Uterus (tissue), 4 donors: ENCODE measurements around the gene LTBP1. TPM values are rescaled to one million over a fixed set of nuclear protein-coding genes. Genes with fewer than 3 reads are reported as not detected.
"Not testable (repeated sequence)": the region's sequence is repeated elsewhere in the genome, so short reads cannot be mapped to it uniquely, and the experiment has no call there.

ENCODE experiments used
- DNase-seq, 2 donors: peaks; one replicate each; pipeline ENCODE4 v3.0.0-alpha.2; 2019 to 2020
- H3K27ac ChIP-seq, 2 donors: fragments of 200-600 bp; sonication (generic); 1 replicate in 1 of 2; 2 replicates in 1 of 2; pipeline ENCODE4 v1.5.1; 2016 to 2018
- H3K27me3 ChIP-seq, 2 donors: fragments of 200-600 bp; sonication (generic); one replicate each; pipeline ENCODE4 v1.5.1; 2018 to 2019; ENCODE audit warnings: control low read depth in 1 of 2
- H3K36me3 ChIP-seq, 2 donors: fragments of 200-600 bp; sonication (generic); one replicate each; pipeline ENCODE4 v1.5.1; 2019; ENCODE audit warnings: control low read depth in 1 of 2
- H3K4me1 ChIP-seq, 2 donors: fragments of 200-600 bp; sonication (generic); one replicate each; pipeline ENCODE4 v1.5.1; 2018 to 2019; ENCODE audit warnings: control low read depth in 1 of 2
- H3K4me3 ChIP-seq, 2 donors: fragments of 200-600 bp; sonication (generic); 1 replicate in 1 of 2; 2 replicates in 1 of 2; pipeline ENCODE4 v1.5.1; 2018 to 2019; ENCODE audit warnings: mild to moderate bottlenecking in 1 of 2
- H3K9me3 ChIP-seq, 2 donors: fragments of 200-600 bp; sonication (generic); one replicate each; pipeline ENCODE4 v1.5.1; 2019; ENCODE audit warnings: control low read depth in 1 of 2
- POLR2A ChIP-seq, 2 donors: fragments of 450-650 bp; IDR thresholded peaks; one replicate each; pipeline ENCODE4 v1.6.1; 2016; ENCODE audit warnings: antibody characterized with exemption in 2 of 2, mild to moderate bottlenecking in 1 of 2, moderate library complexity in 1 of 2
- intact Hi-C: fragments of 100-400 bp; cut with DNase I; formaldehyde crosslinking; loops from one replicate; pipeline ENCODE4 v1.15.1; 2023; ENCODE audit warnings: low total_unique reads
- total RNA-seq, 4 donors: library from RNA; depleted of rRNA in 3 of 4; stranded (reverse); fragments of >200 nt in 3 of 4; gene quantifications; one replicate each; pipeline versions ENCODE4 v1.1.0 to v1.2.4, GENCODE V29; 2014 to 2023
- TF ChIP-seq, protein P1 (sequence below), 4 experiments: fragments of 200-600 bp in 2 of 4; fragments of 450-650 bp in 2 of 4; sonication (generic) in 2 of 4; IDR thresholded peaks; one replicate each; pipeline ENCODE4 v1.5.1; 2016 to 2019; ENCODE audit warnings: antibody characterized with exemption in 4 of 4, mild to moderate bottlenecking in 2 of 4, moderate library complexity in 1 of 4
- donor health status: DM: yes; HTN: yes; CAD: no.

The LTBP1 gene
- total RNA-seq, 4 donors from 2014 or later = 72.5 to 322 (median 92.2) TPM

DNA sequence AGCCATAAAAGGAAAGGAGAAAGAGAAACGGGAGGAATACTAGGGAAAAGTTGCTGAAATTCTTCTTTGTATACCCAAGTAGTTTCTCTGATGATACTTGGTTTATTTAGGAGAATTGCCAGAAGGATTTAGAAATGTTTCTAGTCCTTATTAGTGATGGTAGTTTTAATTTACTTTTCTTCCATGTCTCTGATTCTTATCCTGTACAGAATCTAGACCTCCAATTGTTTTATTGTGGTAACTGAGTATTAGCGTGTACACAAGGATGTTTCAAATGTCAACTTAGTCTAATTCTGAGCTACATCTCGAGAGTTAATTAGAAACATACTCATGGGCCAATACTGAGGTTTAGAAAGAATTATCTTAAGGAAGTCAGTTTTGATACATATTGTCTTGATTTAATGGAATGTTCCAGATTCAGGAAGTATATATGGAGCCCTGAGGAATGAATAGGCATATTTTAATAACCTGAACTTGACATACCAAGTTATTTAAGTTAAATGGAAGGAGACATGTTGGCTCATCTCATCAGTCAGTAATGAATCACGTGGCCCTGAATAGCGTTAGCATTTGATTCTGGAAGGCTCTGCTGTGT, 219.6 kb downstream of the LTBP1 start:
- no peaks in the 10 kb centered on the region for H3K9me3 ChIP-seq
- no peak for DNase-seq
- no peak overlapping the region for H3K4me3 ChIP-seq
- no peaks in the 10 kb centered on the region for H3K27me3 ChIP-seq
- TF ChIP-seq, protein P1, sequence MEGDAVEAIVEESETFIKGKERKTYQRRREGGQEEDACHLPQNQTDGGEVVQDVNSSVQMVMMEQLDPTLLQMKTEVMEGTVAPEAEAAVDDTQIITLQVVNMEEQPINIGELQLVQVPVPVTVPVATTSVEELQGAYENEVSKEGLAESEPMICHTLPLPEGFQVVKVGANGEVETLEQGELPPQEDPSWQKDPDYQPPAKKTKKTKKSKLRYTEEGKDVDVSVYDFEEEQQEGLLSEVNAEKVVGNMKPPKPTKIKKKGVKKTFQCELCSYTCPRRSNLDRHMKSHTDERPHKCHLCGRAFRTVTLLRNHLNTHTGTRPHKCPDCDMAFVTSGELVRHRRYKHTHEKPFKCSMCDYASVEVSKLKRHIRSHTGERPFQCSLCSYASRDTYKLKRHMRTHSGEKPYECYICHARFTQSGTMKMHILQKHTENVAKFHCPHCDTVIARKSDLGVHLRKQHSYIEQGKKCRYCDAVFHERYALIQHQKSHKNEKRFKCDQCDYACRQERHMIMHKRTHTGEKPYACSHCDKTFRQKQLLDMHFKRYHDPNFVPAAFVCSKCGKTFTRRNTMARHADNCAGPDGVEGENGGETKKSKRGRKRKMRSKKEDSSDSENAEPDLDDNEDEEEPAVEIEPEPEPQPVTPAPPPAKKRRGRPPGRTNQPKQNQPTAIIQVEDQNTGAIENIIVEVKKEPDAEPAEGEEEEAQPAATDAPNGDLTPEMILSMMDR (IDR thresholded peaks at IDR 0.05) = no peak
- no peak for TF ChIP-seq POLR2A (IDR thresholded peaks at IDR 0.05)
- intact Hi-C loops = no loop called here
- no peak overlapping the region for H3K27ac ChIP-seq
- no peaks in the 10 kb centered on the region for H3K36me3 ChIP-seq
- no peaks in the 10 kb centered on the region for H3K4me1 ChIP-seq

DNA sequence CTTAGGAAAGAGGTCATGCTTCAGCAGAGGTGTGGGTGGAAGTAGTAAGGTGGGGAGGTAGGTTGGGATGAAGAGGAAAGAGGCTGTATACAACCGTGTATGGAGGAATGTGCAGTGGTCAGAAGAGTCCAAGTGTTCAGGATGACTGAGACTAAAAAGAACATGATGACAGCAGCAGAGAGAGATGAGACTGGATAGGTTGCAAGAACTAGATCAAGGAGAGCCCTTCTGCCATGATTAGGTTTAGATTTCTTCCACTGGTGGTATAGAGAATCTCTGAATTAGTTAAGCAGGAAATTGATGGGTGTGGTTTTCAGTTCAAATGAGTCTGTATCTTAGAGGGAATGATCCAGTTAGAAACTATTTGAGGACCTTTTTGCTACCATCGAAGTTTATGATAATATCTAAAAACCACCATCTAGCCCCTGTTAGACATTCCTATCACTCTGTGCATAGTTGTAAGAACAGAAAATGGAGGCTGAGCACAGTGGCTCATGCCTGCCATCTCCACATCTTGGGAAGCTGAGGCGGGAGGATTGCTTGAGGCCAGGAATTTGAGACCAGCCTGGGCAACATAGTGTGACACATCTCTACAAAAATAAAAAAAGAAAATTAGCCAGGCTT, 221.0 kb downstream of the LTBP1 start:
- H3K36me3 ChIP-seq = no peaks in the 10 kb centered on the region
- DNase-seq = no peak
- H3K27me3 ChIP-seq = no peaks in the 10 kb centered on the region
- no peaks in the 10 kb centered on the region for H3K9me3 ChIP-seq
- no peak overlapping the region for H3K4me3 ChIP-seq
- peak overlapping the region in 1 of 2 donors; percentile 41 for H3K27ac ChIP-seq
- TF ChIP-seq POLR2A (IDR thresholded peaks at IDR 0.05) = no peak
- TF ChIP-seq, protein P1 (IDR thresholded peaks at IDR 0.05) = no peak
- no peaks in the 10 kb centered on the region for H3K4me1 ChIP-seq
- intact Hi-C loops = no loop called here

DNA sequence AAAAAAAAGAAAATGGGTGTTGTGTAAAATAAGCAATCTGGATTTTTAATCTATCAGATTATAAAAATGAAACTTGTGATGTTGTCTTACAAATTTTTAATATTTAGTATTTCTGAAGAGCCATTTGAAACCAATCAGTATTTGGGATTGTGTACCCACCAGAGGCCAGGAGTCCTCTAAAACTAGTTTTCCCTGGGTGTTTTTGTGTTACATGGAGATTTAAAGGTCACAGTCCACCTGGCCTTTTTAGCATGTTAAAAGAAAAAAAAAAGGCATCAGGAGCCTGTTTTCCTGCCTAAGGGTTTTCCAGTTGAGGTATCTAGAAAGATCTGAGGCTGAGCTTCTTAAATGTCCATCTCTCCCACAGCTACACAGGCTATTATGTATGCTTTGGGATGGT, 221.7 kb downstream of the LTBP1 start:
- H3K9me3 ChIP-seq = no peaks in the 10 kb centered on the region
- H3K4me3 ChIP-seq = no peak overlapping the region
- DNase-seq = no peak
- no peaks in the 10 kb centered on the region for H3K36me3 ChIP-seq
- intact Hi-C loops = no loop called here
- TF ChIP-seq, protein P1 (IDR thresholded peaks at IDR 0.05) = no peak
- no peak for TF ChIP-seq POLR2A (IDR thresholded peaks at IDR 0.05)
- peak overlapping the region in 1 of 2 donors; percentile 41 for H3K27ac ChIP-seq
- no peaks in the 10 kb centered on the region for H3K27me3 ChIP-seq
- no peaks in the 10 kb centered on the region for H3K4me1 ChIP-seq

DNA sequence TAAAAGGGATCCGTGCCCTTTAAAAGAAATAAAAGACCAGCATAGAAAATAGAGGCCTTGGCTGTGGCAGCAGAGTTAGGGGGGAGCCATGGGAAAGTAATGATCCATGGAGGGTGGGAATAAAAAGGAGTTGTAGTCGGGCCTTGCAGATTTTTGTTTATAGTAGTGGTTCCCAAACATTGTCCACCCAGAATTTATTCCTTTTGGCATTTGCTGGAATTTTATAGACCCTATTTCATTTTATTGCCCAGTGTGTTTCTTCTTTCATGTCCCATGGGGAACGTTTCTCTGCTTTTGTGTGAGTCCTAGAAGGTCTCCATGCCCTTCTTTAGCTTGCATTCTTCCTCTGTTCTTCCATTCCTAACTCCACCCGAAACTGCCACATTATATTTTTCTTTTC, 222.2 kb downstream of the LTBP1 start:
- intact Hi-C loops = no loop called here
- no peaks in the 10 kb centered on the region for H3K4me1 ChIP-seq
- H3K4me3 ChIP-seq = no peak overlapping the region
- H3K27ac ChIP-seq = peak overlapping the region in 1 of 2 donors; percentile 41
- no peaks in the 10 kb centered on the region for H3K9me3 ChIP-seq
- no peaks in the 10 kb centered on the region for H3K27me3 ChIP-seq
- DNase-seq = no peak
- no peaks in the 10 kb centered on the region for H3K36me3 ChIP-seq
- TF ChIP-seq, protein P1 (IDR thresholded peaks at IDR 0.05) = no peak
- no peak for TF ChIP-seq POLR2A (IDR thresholded peaks at IDR 0.05)

DNA sequence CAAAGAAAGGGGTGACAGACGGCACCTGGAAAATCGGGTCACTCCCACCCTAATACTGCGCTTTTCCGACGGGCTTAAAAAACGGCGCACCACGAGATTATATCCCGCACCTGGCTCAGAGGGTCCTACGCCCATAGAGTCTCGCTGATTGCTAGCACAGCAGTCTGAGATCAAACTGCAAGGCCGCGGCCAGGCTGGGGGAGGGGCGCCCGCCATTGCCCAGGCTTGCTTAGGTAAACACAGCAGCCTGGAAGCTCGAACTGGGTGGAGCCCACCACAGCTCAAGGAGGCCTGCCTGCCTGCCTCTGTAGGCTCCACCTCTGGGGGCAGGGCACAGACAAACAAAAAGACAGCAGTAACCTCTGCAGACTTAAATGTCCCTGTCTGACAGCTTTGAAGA, 223.5 kb downstream of the LTBP1 start:
- H3K27me3 ChIP-seq, H3K4me1 ChIP-seq, DNase-seq, H3K4me3 ChIP-seq, H3K36me3 ChIP-seq, H3K9me3 ChIP-seq, H3K27ac ChIP-seq, intact Hi-C loops: not testable (repeated sequence)
